Adrenal gland (tissue), 12 donors: ENCODE results near the gene DAB2. TPM values are rescaled to one million over a fixed set of nuclear protein-coding genes. Genes with fewer than 3 reads are reported as not detected.
A peak's percentile ranks its signal among the peaks of the same experiment; 100 is the strongest.

Experiments used
- DNase-seq, 7 donors: peaks; one replicate each; pipeline ENCODE4 v3.0.0-alpha.2; 2019 to 2020
- H3K27ac ChIP-seq, 5 donors: fragments of 200-600 bp; sonication (generic) in 4 of 5; 1 replicate in 3 of 5; 2 replicates in 2 of 5; pipeline versions ENCODE4 v1.5.1 to v1.8.0; 2016 to 2020; ENCODE audit warnings: mild to moderate bottlenecking in 1 of 5
- H3K27me3 ChIP-seq: fragments of 200-600 bp; 2 replicates; pipeline ENCODE4 v1.8.0; 2021
- H3K36me3 ChIP-seq, 2 donors: fragments of 200-600 bp; replicated peaks in 1 of 2; 1 replicate in 1 of 2; 2 replicates in 1 of 2; pipeline versions ENCODE4 v1.5.1 to v1.8.0; 2018 to 2022
- H3K4me1 ChIP-seq, 2 donors: fragments of 200-600 bp; replicated peaks in 1 of 2; 1 replicate in 1 of 2; 2 replicates in 1 of 2; pipeline versions ENCODE4 v1.5.1 to v1.8.0; 2018 to 2021
- H3K4me3 ChIP-seq, 4 donors: fragments of 200-600 bp; sonication (generic) in 3 of 4; one replicate each; pipeline ENCODE4 v1.5.1; 2016 to 2018
- H3K9me3 ChIP-seq, 3 donors: fragments of 200-600 bp; sonication (generic) in 1 of 3; replicated peaks in 1 of 3; 1 replicate in 2 of 3; 2 replicates in 1 of 3; pipeline versions ENCODE4 v1.5.1 to v1.8.0; 2016 to 2021
- CTCF ChIP-seq, 6 experiments: fragments of 450-650 bp in 4 of 6; fragments of 200-600 bp in 2 of 6; sonication (generic) in 1 of 6; IDR thresholded peaks; 1 replicate in 5 of 6; 2 replicates in 1 of 6; pipeline versions ENCODE4 v1.5.1 to v1.8.0; 2016 to 2021; ENCODE audit warnings: antibody characterized with exemption in 6 of 6, mild to moderate bottlenecking in 2 of 6, moderate library complexity in 1 of 6
- POLR2A ChIP-seq, 2 donors: fragments of 450-650 bp; IDR thresholded peaks; one replicate each; pipeline ENCODE4 v1.6.1; 2017; ENCODE audit warnings: antibody characterized with exemption in 2 of 2, mild to moderate bottlenecking in 2 of 2, moderate library complexity in 1 of 2
- WGBS, 4 donors: extraction: QIAGEN DNeasy Blood & Tissue Kit in 2 of 4; methylation state at CpG; one replicate each; pipeline versions ENCODE4 v1.1.5 to v1.1.7; 2013 to 2017; 5-methylcytosine and 5-hydroxymethylcytosine counted together
- intact Hi-C, 2 donors: fragments of 100-400 bp; cut with DNase I; formaldehyde crosslinking; loops; one replicate each; pipeline versions ENCODE4 v1.14.1 to v1.15.0; 2022 to 2023
- polyA plus RNA-seq, 3 donors: library from polyadenylated mRNA; stranded (reverse); fragments of 200-250 nt in 2 of 3; fragments of 350-450 nt in 1 of 3; fragmentation: Illumina TruSeq in 1 of 3; extraction: RNeasy Lipid Tissue Mini Kit (QIAGEN cat#74804) in 1 of 3; gene quantifications; one replicate each; pipeline ENCODE4 v1.2.3, GENCODE V29; 2013 to 2014
- total RNA-seq, 9 donors: library from RNA; depleted of rRNA in 4 of 9; stranded (reverse); fragments of >200 nt in 4 of 9; fragments of 120-200 nt in 1 of 9; fragmentation: NEBNext Ultra II Directional in 1 of 9; extraction: Animal tissue kit (Norgen Biotek cat#: 25700) in 1 of 9; gene quantifications; one replicate each; pipeline versions ENCODE4 v1.1.0 to v1.2.4, GENCODE V29; 2013 to 2023
- donor health status: healthy with polysubstance abuse.
- donor health status: Bipolar disorder and iron deficiency.
- donor health status: DM: yes; HTN: yes; CAD: no.
- donor health status: DM: no; HTN: no; CAD: no.
- donor health status: DM: no; HTN: no; CAD: no.
- donor health status: DM: yes; HTN: yes; CAD: no.

The DAB2 gene
- total and polyA plus RNA-seq, 12 donors, result 96.1 to 418 (median 190) TPM

DNA sequence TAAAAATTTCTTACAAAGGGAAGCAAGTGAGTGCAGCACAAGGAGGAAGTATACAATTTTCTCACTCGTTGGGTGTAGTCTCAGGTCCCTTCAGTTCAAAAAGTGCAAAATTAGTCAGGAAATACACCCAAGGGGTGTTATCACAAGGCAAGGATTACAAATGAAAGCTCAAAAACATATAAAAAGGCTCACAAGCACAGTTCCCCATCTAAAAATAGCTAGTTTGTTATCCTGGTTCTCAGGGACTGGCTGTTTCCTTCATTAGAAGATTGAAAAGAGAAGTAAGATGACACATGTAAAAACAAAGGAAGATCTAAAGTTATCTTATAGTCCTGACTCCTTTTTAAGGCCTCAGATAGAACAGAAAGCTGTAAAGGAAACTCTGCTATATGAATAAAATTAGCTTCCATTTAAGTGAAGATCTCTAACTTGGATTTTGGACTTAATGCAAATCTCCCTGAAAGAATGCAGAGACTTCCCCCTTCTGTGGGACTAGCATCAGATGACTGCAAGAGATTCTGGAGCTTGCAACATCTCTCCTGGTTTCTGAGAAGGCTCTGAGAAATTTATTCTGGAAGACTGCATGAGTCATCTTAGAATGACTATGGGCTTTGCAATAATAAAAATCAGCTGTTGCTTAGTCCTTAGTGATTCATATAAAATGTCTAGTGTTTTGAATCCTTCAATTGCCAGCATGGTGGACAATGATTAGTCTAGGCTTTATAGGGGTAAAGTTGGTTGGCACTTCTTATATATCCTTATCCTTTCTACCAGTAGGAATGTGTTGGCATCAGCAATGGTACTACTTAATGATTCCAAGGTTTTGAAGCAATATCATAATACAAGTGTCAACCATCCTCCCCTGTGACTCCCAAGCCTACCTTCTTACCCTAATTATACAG is 25.4 kb downstream of the DAB2 start:
- no peaks in the 10 kb centered on the region for H3K9me3 ChIP-seq
- peak overlapping the region; percentile 50 to 90 (median 81) for H3K27ac ChIP-seq
- intact Hi-C loops, result no loop called here
- H3K27me3 ChIP-seq, result no peaks in the 10 kb centered on the region
- peaks cover 53 to 83% of the 10 kb centered on the region in 2 donors for H3K4me1 ChIP-seq
- peak in 5 of 7 donors; percentile 37 to 78 (median 70) for DNase-seq
- WGBS, 4 donors, result 46 to 72% (median 58%) methylated on average over 1 of the region's 1 CpG
- H3K4me3 ChIP-seq, result no peak overlapping the region
- TF ChIP-seq CTCF (IDR thresholded peaks at IDR 0.05) (no peak), POLR2A (IDR thresholded peaks at IDR 0.05) (peak in 1 of 2 donors; percentile 52)
- H3K36me3 ChIP-seq, result peaks cover 0 to 11% of the 10 kb centered on the region in 2 donors

DNA sequence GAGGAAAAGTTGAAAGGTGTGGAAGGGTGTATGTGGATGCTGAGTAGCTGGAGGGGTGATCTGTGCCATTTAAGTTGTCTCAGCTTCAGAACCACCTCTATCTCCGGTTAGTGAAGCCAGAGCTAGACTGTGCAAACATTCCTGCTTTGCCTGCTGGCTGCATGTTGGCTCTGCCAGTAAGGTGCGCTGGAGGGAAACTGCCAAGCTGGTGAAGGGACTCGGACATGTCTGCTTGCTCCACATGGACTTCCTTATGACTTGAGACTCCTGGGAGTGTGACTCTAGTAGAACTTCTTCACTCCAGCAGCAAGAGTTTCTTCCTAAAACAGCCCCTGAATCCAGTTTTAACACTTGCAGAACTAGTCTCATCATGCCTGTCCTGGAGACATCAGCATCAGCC is 27.9 kb downstream of the DAB2 start:
- H3K27me3 ChIP-seq, result no peaks in the 10 kb centered on the region
- H3K27ac ChIP-seq, result peak overlapping the region in 2 of 5 donors; percentile 7 to 90
- intact Hi-C loops, result no loop called here
- H3K9me3 ChIP-seq, result no peaks in the 10 kb centered on the region
- no peak overlapping the region for H3K4me3 ChIP-seq
- peaks cover 0 to 34% of the 10 kb centered on the region in 2 donors for H3K36me3 ChIP-seq
- WGBS, 4 donors, result 75 to 88% (median 81%) methylated on average over 3 of the region's 3 CpGs
- no peak for DNase-seq
- H3K4me1 ChIP-seq, result peaks cover 37 to 75% of the 10 kb centered on the region in 2 donors
- TF ChIP-seq POLR2A (IDR thresholded peaks at IDR 0.05), result no peak

DNA sequence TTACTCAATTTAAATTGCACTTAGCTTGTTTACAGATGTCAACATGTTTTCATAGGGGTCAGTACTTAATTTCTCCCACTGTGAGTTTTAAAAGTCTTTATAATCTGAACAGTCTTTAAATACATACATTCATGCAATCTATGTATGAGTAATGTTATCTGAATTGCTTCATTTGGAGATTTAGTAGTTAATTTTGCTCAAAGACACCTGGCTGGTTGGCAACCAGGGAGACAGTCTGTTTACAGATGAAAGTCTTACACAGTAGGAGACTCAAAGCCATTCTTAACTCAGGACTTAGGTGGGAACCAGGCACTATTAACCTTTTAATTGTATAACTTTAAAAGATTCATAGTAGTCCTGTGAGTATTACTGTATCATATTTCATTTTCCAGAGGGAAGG is 29.3 kb downstream of the DAB2 start:
- TF ChIP-seq POLR2A (IDR thresholded peaks at IDR 0.05), result no peak
- TF ChIP-seq CTCF (IDR thresholded peaks at IDR 0.05), result no peak
- Histone ChIP-seq H3K4me1 (peaks cover 32 to 64% of the 10 kb centered on the region in 2 donors), H3K27me3 (no peaks in the 10 kb centered on the region), H3K27ac (peak overlapping the region in 2 of 5 donors; percentile 50 to 61), H3K4me3 (no peak overlapping the region), H3K9me3 (no peaks in the 10 kb centered on the region), H3K36me3 (peaks cover 0 to 46% of the 10 kb centered on the region in 2 donors)
- intact Hi-C loops, result no loop called here
- no peak for DNase-seq

GRCh38 chr5:39394946-39395345 is 29.8 kb downstream of the DAB2 start:
- 37 to 51% (median 48%) methylated on average over 3 of the region's 3 CpGs for WGBS, 4 donors
- intact Hi-C loops, result no loop called here
- Histone ChIP-seq H3K9me3 (no peaks in the 10 kb centered on the region), H3K27ac (peak overlapping the region in 2 of 5 donors; percentile 50 to 61), H3K27me3 (no peaks in the 10 kb centered on the region), H3K4me1 (peaks cover 28 to 61% of the 10 kb centered on the region in 2 donors), H3K36me3 (peaks cover 0 to 52% of the 10 kb centered on the region in 2 donors), H3K4me3 (no peak overlapping the region)
- DNase-seq, result no peak
- TF ChIP-seq CTCF (IDR thresholded peaks at IDR 0.05) (no peak), POLR2A (IDR thresholded peaks at IDR 0.05) (no peak)
